OCI-LY7 (cell line): ENCODE results near the gene LRIG1. TPM values are rescaled to one million over a fixed set of nuclear protein-coding genes. Genes with fewer than 3 reads are reported as not detected.

Source experiments
- BruUV-seq: library from RNA; stranded (reverse); fragments of 400-500 nt; replicated peaks from 2 replicates; lab custom pipeline; 2021; lab: Mats Ljungman, UMichigan
- CTCF ChIA-PET: fragments of 300-600 bp; sonication (Branson Sonifier 250); formaldehyde crosslinking; loops from one replicate; lab custom pipeline; 2022; ENCODE audit warnings: antibody characterized with exemption; ENCODE audit not compliant: unreplicated experiment; lab: Charles Lee
- POLR2A ChIA-PET: fragments of 300-600 bp; sonication (Branson Sonifier 250); formaldehyde crosslinking; loops from one replicate; lab custom pipeline; 2022; ENCODE audit warnings: antibody characterized with exemption; lab: Charles Lee
- DNase-seq: peaks from one replicate; pipeline ENCODE4 v3.0.0-alpha.2; 2015; ENCODE audit warnings: low spot score
- H2AFZ ChIP-seq: fragments of 200-600 bp; sonication (generic), shearing (Covaris generic); 2 replicates; pipeline ENCODE4 v1.6.1; 2014; ENCODE audit warnings: mild to moderate bottlenecking, antibody characterized with exemption, low read length, moderate library complexity
- H3K27ac ChIP-seq: fragments of 200-600 bp; sonication (generic); 2 replicates; pipeline ENCODE4 v1.5.1; 2014; ENCODE audit warnings: mixed run types, low read depth, mild to moderate bottlenecking, moderate library complexity, low read length, inconsistent platforms; ENCODE audit not compliant: poor library complexity, severe bottlenecking
- H3K36me3 ChIP-seq: fragments of 200-600 bp; sonication (generic); 2 replicates; pipeline ENCODE4 v1.6.1; 2014; ENCODE audit warnings: mild to moderate bottlenecking, antibody characterized with exemption, low read length, moderate library complexity, mixed read lengths; ENCODE audit not compliant: insufficient read depth
- H3K4me1 ChIP-seq: fragments of 200-600 bp; sonication (generic); 2 replicates; pipeline ENCODE4 v1.5.1; 2014; ENCODE audit warnings: mild to moderate bottlenecking, low read length; ENCODE audit not compliant: insufficient read depth, poor library complexity, severe bottlenecking
- H3K4me2 ChIP-seq: fragments of 200-600 bp; sonication (generic); 2 replicates; pipeline ENCODE4 v1.6.1; 2014; ENCODE audit warnings: mild to moderate bottlenecking, low read length
- H3K4me3 ChIP-seq: fragments of 200-600 bp; sonication (generic); 2 replicates; pipeline ENCODE4 v1.5.1; 2014; ENCODE audit warnings: mild to moderate bottlenecking, low read depth, low read length; ENCODE audit not compliant: poor library complexity, severe bottlenecking
- H3K79me2 ChIP-seq: fragments of 200-600 bp; sonication (generic); 2 replicates; pipeline ENCODE4 v1.6.1; 2016; ENCODE audit warnings: low read depth, mild to moderate bottlenecking, low read length, moderate library complexity, mixed read lengths; ENCODE audit not compliant: insufficient read depth
- H3K9me2 ChIP-seq: fragments of 200-600 bp; sonication (generic); 2 replicates; pipeline ENCODE4 v1.6.1; 2016; ENCODE audit warnings: mild to moderate bottlenecking, low read length, mixed read lengths; ENCODE audit not compliant: insufficient read depth
- H3K9me3 ChIP-seq: fragments of 200-600 bp; sonication (generic); 2 replicates; pipeline ENCODE4 v1.6.1; 2014; ENCODE audit warnings: mild to moderate bottlenecking, mixed run types, low read length, mixed read lengths
- H4K20me1 ChIP-seq: fragments of 200-600 bp; sonication (generic); 2 replicates; pipeline ENCODE4 v1.6.1; 2014; ENCODE audit warnings: mild to moderate bottlenecking, antibody characterized with exemption, low read length, moderate library complexity, mixed read lengths; ENCODE audit not compliant: insufficient read depth
- CTCF ChIP-seq: fragments of 200-600 bp; sonication (generic); conservative IDR thresholded peaks from 2 replicates; pipeline ENCODE4 v1.5.1; 2014; ENCODE audit warnings: mild to moderate bottlenecking, antibody characterized with exemption, low read length, moderate library complexity, mixed read lengths
- EZH2phosphoT487 ChIP-seq: fragments of 200-600 bp; sonication (generic); IDR thresholded peaks from 2 replicates; pipeline ENCODE4 v1.6.1; 2018; ENCODE audit warnings: low read depth, borderline replicate concordance, mild to moderate bottlenecking, mixed run types, antibody characterized with exemption, low read length, moderate library complexity, mixed read lengths
- intact Hi-C: fragments of 100-400 bp; cut with micrococcal nuclease; formaldehyde crosslinking; loops from one replicate; pipeline ENCODE4 v1.10.0; 2022; ENCODE audit not compliant: unreplicated experiment
- total RNA-seq, 2 experiments: library from RNA; depleted of rRNA in 1 of 2; stranded (reverse); fragments of >200 nt in 1 of 2; shearing (Covaris generic) in 1 of 2; gene quantifications; 2 replicates each; pipeline ENCODE4 v1.2.3, GENCODE V29; 2014 to 2022

LRIG1 gene
- total RNA-seq, 2 experiments from 2014 or later: 84.2 to 115 TPM

GRCh38 chr3:66401675-66402491 is 98.9 kb downstream of the LRIG1 start:
- Histone ChIP-seq H3K36me3 (peaks cover 100% of the 10 kb centered on the region), H2AFZ (no peak overlapping the region), H3K4me2 (no peak overlapping the region), H3K27ac (no peak overlapping the region), H3K4me3 (no peak overlapping the region), H3K4me1 (no peaks in the 10 kb centered on the region), H4K20me1 (no peaks in the 10 kb centered on the region), H3K9me3 (no peaks in the 10 kb centered on the region), H3K9me2 (no peaks in the 10 kb centered on the region), H3K79me2 (no peaks in the 10 kb centered on the region)
- intact Hi-C loops: no loop called here
- TF ChIP-seq CTCF: no peak
- TF ChIP-seq EZH2phosphoT487: no peak
- DNase-seq: no peak
- CTCF ChIA-PET: interaction anchor here (0.6 kb wide), 1 partner anchor 60 kb away, joined by 3 read pairs; no protein-coding TSS in a partner anchor
- POLR2A ChIA-PET: no interaction called here
- BruUV-seq: no TSS peak

GRCh38 chr3:66401157-66401550 is 99.7 kb downstream of the LRIG1 start:
- H3K4me1 ChIP-seq: no peaks in the 10 kb centered on the region
- TF ChIP-seq CTCF (no peak), EZH2phosphoT487 (no peak)
- H2AFZ ChIP-seq: no peak overlapping the region
- no TSS peak for BruUV-seq
- H3K36me3 ChIP-seq: peaks cover 100% of the 10 kb centered on the region
- H3K27ac ChIP-seq: no peak overlapping the region
- no peaks in the 10 kb centered on the region for H3K79me2 ChIP-seq
- POLR2A ChIA-PET: no interaction called here
- no peaks in the 10 kb centered on the region for H3K9me2 ChIP-seq
- no peaks in the 10 kb centered on the region for H3K9me3 ChIP-seq
- H3K4me2 ChIP-seq: no peak overlapping the region
- no peak for DNase-seq
- H4K20me1 ChIP-seq: no peaks in the 10 kb centered on the region
- CTCF ChIA-PET: no interaction called here
- intact Hi-C loops: no loop called here
- H3K4me3 ChIP-seq: no peak overlapping the region
